ENCODE data around the gene HBA2. TPM values are rescaled to one million over a fixed set of nuclear protein-coding genes. Genes with fewer than 3 reads are reported as not detected.
"Not testable (repeated sequence)": the region's sequence is repeated elsewhere in the genome, so short reads cannot be mapped to it uniquely, and the experiment has no call there.

The HBA2 gene
- not detected in 2 replicates for total RNA-seq (2014; rRNA removed; shearing (Covaris generic))

DNA sequence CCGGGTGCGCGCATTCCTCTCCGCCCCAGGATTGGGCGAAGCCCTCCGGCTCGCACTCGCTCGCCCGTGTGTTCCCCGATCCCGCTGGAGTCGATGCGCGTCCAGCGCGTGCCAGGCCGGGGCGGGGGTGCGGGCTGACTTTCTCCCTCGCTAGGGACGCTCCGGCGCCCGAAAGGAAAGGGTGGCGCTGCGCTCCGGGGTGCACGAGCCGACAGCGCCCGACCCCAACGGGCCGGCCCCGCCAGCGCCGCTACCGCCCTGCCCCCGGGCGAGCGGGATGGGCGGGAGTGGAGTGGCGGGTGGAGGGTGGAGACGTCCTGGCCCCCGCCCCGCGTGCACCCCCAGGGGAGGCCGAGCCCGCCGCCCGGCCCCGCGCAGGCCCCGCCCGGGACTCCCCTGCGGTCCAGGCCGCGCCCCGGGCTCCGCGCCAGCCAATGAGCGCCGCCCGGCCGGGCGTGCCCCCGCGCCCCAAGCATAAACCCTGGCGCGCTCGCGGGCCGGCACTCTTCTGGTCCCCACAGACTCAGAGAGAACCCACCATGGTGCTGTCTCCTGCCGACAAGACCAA, at the start of gene HBA2:
Gene HBA2, plus strand, starts transcription at position 503 of the 568 bp plus-strand sequence. Its CDS starts 37 bp downstream, at position 540.
- H3K36me3 ChIP-seq (replicated peaks; ENCODE audit: control insufficient read depth, insufficient read depth, low read length); H3K4me3 ChIP-seq (ENCODE audit: insufficient read depth, low read depth, low read length); DNase-seq: not testable (repeated sequence)
- peaks cover 74% of the 10 kb centered on the region for H3K27me3 ChIP-seq (ENCODE audit: control insufficient read depth, insufficient read depth, low read length)

- not testable (repeated sequence) for H3K4me3 ChIP-seq (ENCODE audit: insufficient read depth, low read depth, low read length); H3K36me3 ChIP-seq (replicated peaks; ENCODE audit: control insufficient read depth, insufficient read depth, low read length); H3K27me3 ChIP-seq (ENCODE audit: control insufficient read depth, insufficient read depth, low read length); DNase-seq
Measured at GRCh38 chr16:123558-124350, 48.9 kb upstream of the HBA2 start.

DNA sequence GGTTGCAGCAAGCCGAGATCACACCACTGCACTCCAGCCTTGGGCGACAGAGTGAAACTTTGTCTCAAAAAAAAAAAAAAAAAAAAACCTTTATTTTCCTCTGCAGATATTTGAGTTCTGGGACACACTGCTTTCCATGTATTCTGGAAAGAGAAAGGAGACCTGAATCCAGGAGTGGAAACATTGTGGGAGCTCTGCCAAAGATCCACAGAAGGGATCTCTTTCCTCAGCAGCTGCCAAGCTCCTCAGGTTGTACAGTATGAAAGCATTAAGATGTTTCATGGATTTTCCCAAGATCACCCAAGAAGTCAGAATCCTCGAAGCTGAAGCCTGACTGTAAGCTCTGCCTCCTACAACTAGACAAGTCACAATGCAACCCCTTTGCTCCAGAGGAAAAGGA, 47.7 kb upstream of the HBA2 start:
- no peak for DNase-seq
- H3K4me3 ChIP-seq (ENCODE audit: insufficient read depth, low read depth, low read length): no peak overlapping the region
- no peaks in the 10 kb centered on the region for H3K27me3 ChIP-seq (ENCODE audit: control insufficient read depth, insufficient read depth, low read length)
- H3K36me3 ChIP-seq (replicated peaks; ENCODE audit: control insufficient read depth, insufficient read depth, low read length): no peaks in the 10 kb centered on the region; the same call in 1 of the 2 replicates

- DNase-seq: no peak
- Histone ChIP-seq H3K36me3 (replicated peaks; ENCODE audit: control insufficient read depth, insufficient read depth, low read length) (no peaks in the 10 kb centered on the region; the same call in 1 of the 2 replicates), H3K27me3 (ENCODE audit: control insufficient read depth, insufficient read depth, low read length) (no peaks in the 10 kb centered on the region), H3K4me3 (ENCODE audit: insufficient read depth, low read depth, low read length) (no peak overlapping the region)
Measured at GRCh38 chr16:129075-129474, 43.6 kb upstream of the HBA2 start.

DNA sequence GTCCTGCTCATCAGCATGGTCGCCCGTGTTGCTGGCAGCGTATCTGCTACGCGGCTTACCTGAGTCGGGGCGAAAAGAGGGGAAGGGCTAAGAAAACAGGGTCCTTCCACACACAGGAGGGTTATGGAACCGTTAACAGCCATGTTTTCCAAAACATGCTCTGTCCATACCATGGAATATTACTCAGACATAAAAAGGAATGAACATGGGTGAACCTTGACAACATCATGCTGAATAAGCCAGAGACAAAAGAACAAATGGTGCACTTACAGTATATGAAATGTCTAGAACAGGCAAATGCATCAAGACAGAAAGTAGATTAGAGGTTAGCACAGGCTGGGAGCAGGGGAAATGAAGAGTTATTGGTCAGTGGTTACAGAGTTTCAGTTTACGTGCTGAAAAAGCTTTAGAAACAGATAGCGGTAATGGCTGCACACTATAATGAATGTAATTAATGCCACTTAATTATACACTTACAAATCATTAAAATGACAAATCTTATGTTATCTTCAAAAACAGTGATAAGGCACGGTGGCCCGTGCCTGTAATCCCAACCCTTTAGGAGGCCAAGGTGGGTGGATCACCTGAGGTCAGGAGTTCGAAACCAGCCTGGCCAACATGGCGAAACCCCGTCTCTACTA, 42.0 kb upstream of the HBA2 start:
- H3K4me3 ChIP-seq (ENCODE audit: insufficient read depth, low read depth, low read length): no peak overlapping the region
- DNase-seq: no peak
- no peaks in the 10 kb centered on the region; the same call in 1 of the 2 replicates for H3K36me3 ChIP-seq (replicated peaks; ENCODE audit: control insufficient read depth, insufficient read depth, low read length)
- no peaks in the 10 kb centered on the region for H3K27me3 ChIP-seq (ENCODE audit: control insufficient read depth, insufficient read depth, low read length)

DNA sequence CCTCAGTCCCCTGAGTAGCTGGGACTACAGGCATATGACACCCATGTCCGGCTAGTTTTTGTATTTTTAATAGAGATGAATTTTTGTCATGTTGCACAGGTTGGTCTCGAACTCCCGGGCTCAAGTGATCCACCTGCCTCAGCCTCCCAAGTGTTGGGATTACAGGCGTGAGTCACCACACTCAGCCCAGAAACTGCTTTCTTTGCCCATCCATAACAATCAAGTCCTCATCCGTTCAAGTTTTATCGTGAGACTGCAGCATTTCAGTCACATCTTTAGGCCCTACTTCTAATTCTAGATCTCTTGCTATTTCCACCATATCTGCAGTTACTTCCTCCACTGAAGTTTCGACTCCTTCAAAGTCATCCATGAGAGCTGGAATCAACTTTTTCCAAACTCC, 40.6 kb upstream of the HBA2 start:
- Histone ChIP-seq H3K4me3 (ENCODE audit: insufficient read depth, low read depth, low read length) (no peak overlapping the region), H3K27me3 (ENCODE audit: control insufficient read depth, insufficient read depth, low read length) (no peaks in the 10 kb centered on the region)
- DNase-seq: no peak

DNA sequence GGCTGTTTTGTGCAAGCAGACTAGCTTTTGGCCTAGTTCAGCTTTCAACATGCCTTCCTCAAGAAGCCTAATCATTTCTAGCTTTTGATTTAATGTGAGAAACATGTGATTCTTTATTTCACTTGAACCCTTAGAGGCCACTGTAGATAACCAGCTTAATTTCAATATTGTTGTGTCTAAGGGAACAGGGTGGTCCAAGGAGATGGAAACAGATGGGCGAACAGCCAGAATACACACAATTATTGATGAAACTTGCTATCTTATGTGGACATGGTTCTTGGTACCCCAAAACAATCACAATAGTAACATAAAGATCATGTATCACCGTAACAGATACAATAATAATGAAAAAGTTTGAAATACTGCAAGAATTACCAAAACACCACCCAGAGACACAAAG, 39.0 kb upstream of the HBA2 start:
- H3K27me3 ChIP-seq (ENCODE audit: control insufficient read depth, insufficient read depth, low read length): no peaks in the 10 kb centered on the region
- no peak for DNase-seq
- H3K36me3 ChIP-seq (replicated peaks; ENCODE audit: control insufficient read depth, insufficient read depth, low read length): no peaks in the 10 kb centered on the region
- H3K4me3 ChIP-seq (ENCODE audit: insufficient read depth, low read depth, low read length): no peak overlapping the region

More for the DNA sequence above, 40.6 kb upstream of the HBA2 start:
- H3K36me3 ChIP-seq (replicated peaks; ENCODE audit: control insufficient read depth, insufficient read depth, low read length): no peaks in the 10 kb centered on the region

DNA sequence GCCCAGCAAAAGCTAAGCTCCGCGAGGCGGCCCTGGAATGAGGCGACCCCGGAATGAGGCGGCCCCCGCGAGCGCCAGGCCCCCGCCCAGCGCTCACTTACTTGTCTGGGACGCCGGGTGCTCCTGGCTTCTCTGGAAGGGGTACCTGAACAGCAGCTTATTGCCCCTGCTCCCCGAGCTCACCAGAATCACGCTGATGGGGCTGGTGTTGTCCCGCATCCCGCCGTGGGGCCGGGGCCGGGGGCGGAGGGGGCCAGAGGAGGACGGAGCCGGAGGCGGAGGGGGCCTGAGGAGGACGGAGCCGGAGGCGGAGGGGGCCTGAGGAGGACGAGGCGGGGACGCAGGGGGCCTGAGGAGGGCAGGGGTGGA, 34.6 kb upstream of the HBA2 start:
- no peaks in the 10 kb centered on the region for H3K27me3 ChIP-seq (ENCODE audit: control insufficient read depth, insufficient read depth, low read length)
- no peaks in the 10 kb centered on the region for H3K36me3 ChIP-seq (replicated peaks; ENCODE audit: control insufficient read depth, insufficient read depth, low read length)
- peak overlapping the region; percentile 60 for H3K4me3 ChIP-seq (ENCODE audit: insufficient read depth, low read depth, low read length)
- DNase-seq: peak; percentile 91

- no peak for DNase-seq
- H3K27me3 ChIP-seq (ENCODE audit: control insufficient read depth, insufficient read depth, low read length): no peaks in the 10 kb centered on the region
- no peak overlapping the region for H3K4me3 ChIP-seq (ENCODE audit: insufficient read depth, low read depth, low read length)
- H3K36me3 ChIP-seq (replicated peaks; ENCODE audit: control insufficient read depth, insufficient read depth, low read length): no peaks in the 10 kb centered on the region
Measured at GRCh38 chr16:140175-140857, 32.4 kb upstream of the HBA2 start.

DNA sequence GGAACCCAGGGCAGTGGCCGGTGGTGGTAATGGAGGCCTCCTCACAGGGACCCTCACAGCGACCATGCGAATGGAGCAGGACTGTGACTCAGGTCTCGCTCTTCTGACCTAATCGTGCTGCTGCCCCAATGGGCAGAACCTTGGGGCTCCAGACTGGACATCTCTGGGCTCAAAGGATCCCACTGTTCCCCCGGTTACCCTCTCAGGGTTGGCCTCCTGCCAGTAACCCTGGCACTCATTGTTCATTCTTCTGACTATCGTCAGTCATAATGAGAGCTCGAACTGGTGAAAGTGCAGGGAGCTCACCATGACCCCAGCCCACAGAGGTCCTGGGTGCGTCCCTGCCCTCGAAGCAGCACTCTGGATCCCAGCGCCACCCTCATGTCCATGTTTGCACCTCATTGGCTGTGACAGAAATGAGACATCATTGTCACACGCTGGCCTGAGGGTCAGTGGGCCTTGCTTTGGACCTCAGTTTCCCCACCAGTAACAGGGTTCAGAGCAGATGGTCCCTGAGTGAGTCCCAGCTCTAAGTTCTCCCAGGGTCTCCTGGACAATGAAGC, 30.2 kb upstream of the HBA2 start:
- H3K36me3 ChIP-seq (replicated peaks; ENCODE audit: control insufficient read depth, insufficient read depth, low read length): no peaks in the 10 kb centered on the region
- no peak for DNase-seq
- no peak overlapping the region for H3K4me3 ChIP-seq (ENCODE audit: insufficient read depth, low read depth, low read length)
- no peaks in the 10 kb centered on the region for H3K27me3 ChIP-seq (ENCODE audit: control insufficient read depth, insufficient read depth, low read length)

- DNase-seq: no peak
- no peaks in the 10 kb centered on the region for H3K27me3 ChIP-seq (ENCODE audit: control insufficient read depth, insufficient read depth, low read length)
- H3K4me3 ChIP-seq (ENCODE audit: insufficient read depth, low read depth, low read length): no peak overlapping the region
- no peaks in the 10 kb centered on the region for H3K36me3 ChIP-seq (replicated peaks; ENCODE audit: control insufficient read depth, insufficient read depth, low read length)
Measured at GRCh38 chr16:143047-143446, 29.6 kb upstream of the HBA2 start.

DNA sequence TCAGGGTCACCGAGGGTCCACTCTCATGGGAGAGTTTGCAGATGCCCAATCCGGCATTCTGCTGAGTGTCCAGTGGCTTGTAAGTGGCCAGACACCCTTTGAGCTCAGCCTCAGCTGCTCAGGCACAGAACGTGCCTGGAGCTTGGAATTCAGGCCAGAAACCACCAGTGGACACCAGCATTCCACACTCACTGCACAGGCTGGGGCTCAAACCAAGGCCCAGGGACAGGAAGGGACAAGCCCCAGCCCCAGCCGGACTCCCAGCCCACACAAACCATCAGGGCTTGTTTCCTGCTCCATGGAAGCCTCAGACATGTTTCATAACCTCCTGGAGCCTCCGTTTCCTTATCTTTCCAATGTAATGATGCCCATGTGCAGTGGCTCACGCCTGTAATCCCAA, 29.2 kb upstream of the HBA2 start:
- H3K27me3 ChIP-seq (ENCODE audit: control insufficient read depth, insufficient read depth, low read length): no peaks in the 10 kb centered on the region; the same call in 1 of the 2 replicates
- no peak for DNase-seq
- no peaks in the 10 kb centered on the region for H3K36me3 ChIP-seq (replicated peaks; ENCODE audit: control insufficient read depth, insufficient read depth, low read length)
- H3K4me3 ChIP-seq (ENCODE audit: insufficient read depth, low read depth, low read length): no peak overlapping the region

DNA sequence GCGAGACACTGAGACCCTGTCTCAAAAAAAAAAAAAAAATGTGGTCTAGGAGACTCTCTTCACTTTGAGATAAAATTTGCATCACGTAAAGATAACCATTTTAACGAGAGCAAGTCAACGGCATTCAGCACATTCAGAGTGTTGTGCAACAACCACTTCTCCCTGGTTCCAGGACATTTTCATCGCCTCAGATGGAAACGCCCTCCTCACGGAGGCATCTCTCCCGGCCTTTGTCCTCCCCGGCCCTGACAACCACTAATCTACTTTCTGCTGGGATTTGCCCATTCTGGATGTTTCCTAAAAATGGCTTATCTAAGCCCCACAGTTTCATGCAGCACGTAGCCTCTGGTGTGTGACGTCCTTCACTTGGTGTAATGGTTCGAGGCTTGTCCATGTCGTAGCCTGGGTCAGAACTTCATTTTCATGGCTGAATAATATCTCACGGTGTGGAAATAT, 27.9 kb upstream of the HBA2 start:
- Histone ChIP-seq H3K4me3 (ENCODE audit: insufficient read depth, low read depth, low read length) (no peak overlapping the region), H3K27me3 (ENCODE audit: control insufficient read depth, insufficient read depth, low read length) (peaks cover 8% of the 10 kb centered on the region; the same call in 1 of the 2 replicates), H3K36me3 (replicated peaks; ENCODE audit: control insufficient read depth, insufficient read depth, low read length) (no peaks in the 10 kb centered on the region)
- no peak for DNase-seq

DNA sequence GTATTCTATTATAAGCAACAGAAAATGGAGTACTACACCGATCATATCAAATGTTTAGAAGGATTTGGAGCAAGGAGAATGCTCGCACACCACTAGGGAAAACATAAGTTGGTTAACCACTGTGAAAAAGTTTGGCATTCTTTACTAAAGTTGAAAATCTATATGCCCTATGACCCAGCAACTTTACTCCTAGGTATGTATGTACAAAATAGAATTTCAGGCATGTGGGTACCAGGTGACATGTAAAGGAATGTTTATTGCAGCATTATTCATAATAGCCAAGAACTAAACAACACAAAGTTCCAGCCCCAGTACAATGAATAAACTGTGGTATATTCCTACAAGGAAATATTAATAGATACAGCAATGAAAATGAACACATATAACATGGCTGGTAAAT, 26.0 kb upstream of the HBA2 start:
- Histone ChIP-seq H3K27me3 (ENCODE audit: control insufficient read depth, insufficient read depth, low read length) (peaks cover 9% of the 10 kb centered on the region; the same call in 1 of the 2 replicates), H3K4me3 (ENCODE audit: insufficient read depth, low read depth, low read length) (no peak overlapping the region), H3K36me3 (replicated peaks; ENCODE audit: control insufficient read depth, insufficient read depth, low read length) (no peaks in the 10 kb centered on the region)
- no peak for DNase-seq

Data from H7 (cell line).